ENCODE data around the gene NANOS3.

The NANOS3 gene

GRCh38 chr19:13838435-13839129, 38.4 kb upstream of the NANOS3 start:
- no peak for TF ChIP-seq LEF1 (IDR thresholded peaks at IDR 0.05; ENCODE audit: borderline replicate concordance)
- no peak for TF ChIP-seq ELF4 (IDR thresholded peaks at IDR 0.05)
- no peak for TF ChIP-seq ARNT (IDR thresholded peaks at IDR 0.05)
- TF ChIP-seq TARDBP (IDR thresholded peaks at IDR 0.05), result no peak
- TF ChIP-seq L3MBTL2 (conservative IDR thresholded peaks at IDR 0.05), result no peak
- no peak for TF ChIP-seq FOXM1 (IDR thresholded peaks at IDR 0.05; ENCODE audit: borderline replicate concordance)
- TF ChIP-seq HDGF (IDR thresholded peaks at IDR 0.05; ENCODE audit: borderline replicate concordance), result no peak
- no peak for TF ChIP-seq PKNOX1 (IDR thresholded peaks at IDR 0.05)
- no peak for DNase-seq (ENCODE audit: extremely low spot score)
- ChIA-PET CTCF (no interaction called here), POLR2A (no interaction called here)

GRCh38 chr19:13839130-13839937, 37.6 kb upstream of the NANOS3 start:
- DNase-seq (ENCODE audit: extremely low spot score), result no peak
- ChIA-PET POLR2A (no interaction called here), CTCF (no interaction called here)
- TF ChIP-seq ELF4 (IDR thresholded peaks at IDR 0.05), result no peak
- TF ChIP-seq BHLHE40 (IDR thresholded peaks at IDR 0.05; ENCODE audit: borderline replicate concordance), result no peak
- TF ChIP-seq ARNT (IDR thresholded peaks at IDR 0.05), result no peak
- no peak for TF ChIP-seq ZNF384 (IDR thresholded peaks at IDR 0.05)
- TF ChIP-seq CTBP1 (IDR thresholded peaks at IDR 0.05; ENCODE audit: borderline replicate concordance), result no peak
- no peak for TF ChIP-seq PKNOX1 (IDR thresholded peaks at IDR 0.05)
- TF ChIP-seq SP1 (IDR thresholded peaks at IDR 0.05), result no peak
- no peak for TF ChIP-seq HDGF (IDR thresholded peaks at IDR 0.05; ENCODE audit: borderline replicate concordance)
- no peak for TF ChIP-seq FOXM1 (IDR thresholded peaks at IDR 0.05; ENCODE audit: borderline replicate concordance)
- no peak for TF ChIP-seq SUZ12 (IDR thresholded peaks at IDR 0.05)
- no peak for TF ChIP-seq NFRKB (IDR thresholded peaks at IDR 0.05)
- no peak for TF ChIP-seq FOXK2 (IDR thresholded peaks at IDR 0.05)
- no peak for TF ChIP-seq FOXA1 (IDR thresholded peaks at IDR 0.05)
- no peak for TF ChIP-seq TARDBP (IDR thresholded peaks at IDR 0.05)
- TF ChIP-seq L3MBTL2 (conservative IDR thresholded peaks at IDR 0.05), result no peak

GRCh38 chr19:13839938-13840304, 37.0 kb upstream of the NANOS3 start:
- ChIA-PET POLR2A (no interaction called here), CTCF (no interaction called here)
- TF ChIP-seq ZNF384 (IDR thresholded peaks at IDR 0.05) (no peak), FOXA1 (IDR thresholded peaks at IDR 0.05) (no peak), L3MBTL2 (conservative IDR thresholded peaks at IDR 0.05) (no peak), HDGF (IDR thresholded peaks at IDR 0.05; ENCODE audit: borderline replicate concordance) (no peak), LEF1 (IDR thresholded peaks at IDR 0.05; ENCODE audit: borderline replicate concordance) (no peak), NFRKB (IDR thresholded peaks at IDR 0.05) (no peak), PKNOX1 (IDR thresholded peaks at IDR 0.05) (no peak), SP1 (IDR thresholded peaks at IDR 0.05) (no peak), ELF4 (IDR thresholded peaks at IDR 0.05) (no peak), FOXK2 (IDR thresholded peaks at IDR 0.05) (no peak), CTBP1 (IDR thresholded peaks at IDR 0.05; ENCODE audit: borderline replicate concordance) (no peak), FOXM1 (IDR thresholded peaks at IDR 0.05; ENCODE audit: borderline replicate concordance) (no peak), SUZ12 (IDR thresholded peaks at IDR 0.05) (no peak), ARNT (IDR thresholded peaks at IDR 0.05) (no peak), TARDBP (IDR thresholded peaks at IDR 0.05) (no peak), BHLHE40 (IDR thresholded peaks at IDR 0.05; ENCODE audit: borderline replicate concordance) (no peak)
- no peak for DNase-seq (ENCODE audit: extremely low spot score)

GRCh38 chr19:13840305-13841085, 36.4 kb upstream of the NANOS3 start:
- CTCF ChIA-PET, result no interaction called here
- POLR2A ChIA-PET, result no interaction called here
- DNase-seq (ENCODE audit: extremely low spot score), result no peak
- no peak for TF ChIP-seq SP1 (IDR thresholded peaks at IDR 0.05)
- TF ChIP-seq ZNF384 (IDR thresholded peaks at IDR 0.05), result no peak
- TF ChIP-seq SUZ12 (IDR thresholded peaks at IDR 0.05), result no peak
- no peak for TF ChIP-seq CTBP1 (IDR thresholded peaks at IDR 0.05; ENCODE audit: borderline replicate concordance)
- TF ChIP-seq ARNT (IDR thresholded peaks at IDR 0.05), result no peak
- no peak for TF ChIP-seq NFRKB (IDR thresholded peaks at IDR 0.05)
- no peak for TF ChIP-seq BHLHE40 (IDR thresholded peaks at IDR 0.05; ENCODE audit: borderline replicate concordance)
- TF ChIP-seq TARDBP (IDR thresholded peaks at IDR 0.05), result no peak
- TF ChIP-seq FOXA1 (IDR thresholded peaks at IDR 0.05), result no peak
- no peak for TF ChIP-seq FOXM1 (IDR thresholded peaks at IDR 0.05; ENCODE audit: borderline replicate concordance)
- TF ChIP-seq LEF1 (IDR thresholded peaks at IDR 0.05; ENCODE audit: borderline replicate concordance), result no peak
- TF ChIP-seq FOXK2 (IDR thresholded peaks at IDR 0.05), result no peak
- no peak for TF ChIP-seq HDGF (IDR thresholded peaks at IDR 0.05; ENCODE audit: borderline replicate concordance)
- no peak for TF ChIP-seq ELF4 (IDR thresholded peaks at IDR 0.05)
- no peak for TF ChIP-seq PKNOX1 (IDR thresholded peaks at IDR 0.05)
- TF ChIP-seq L3MBTL2 (conservative IDR thresholded peaks at IDR 0.05), result no peak

Data from HEK293T (cell line).